Measurements from ENCODE around the gene CFAP221.

Gene CFAP221

DNA sequence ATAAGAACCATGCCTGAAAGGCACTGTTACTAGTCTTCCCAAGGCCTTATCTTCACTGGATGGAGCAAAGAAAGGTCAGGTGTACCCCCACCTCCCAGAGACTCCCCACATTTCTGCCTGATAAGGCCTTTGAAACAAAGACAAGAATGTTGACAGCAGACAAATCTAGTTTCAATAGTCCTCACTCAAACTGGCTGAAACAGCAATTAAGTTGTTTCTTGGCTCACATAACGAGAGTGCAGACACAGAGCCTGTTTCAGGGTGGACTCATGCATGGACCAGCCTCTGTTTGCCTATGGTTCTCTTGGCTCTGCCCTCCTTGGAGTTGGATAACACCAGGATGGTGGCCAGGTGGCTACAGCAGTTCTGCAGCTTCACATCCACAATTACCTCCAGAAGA, 7.5 kb upstream of the CFAP221 start:
- peaks cover 28% of the 10 kb centered on the region for H3K9me3 ChIP-seq (ENCODE audit: insufficient read depth, low read length)
- TF ChIP-seq YY1 (IDR thresholded peaks at IDR 0.05; ENCODE audit: insufficient read depth, insufficient read length) (no peak), SUZ12 (IDR thresholded peaks at IDR 0.05; ENCODE audit: extremely low read depth, insufficient read depth, insufficient read length) (no peak), ZNF274 (IDR thresholded peaks at IDR 0.05; ENCODE audit: low read depth, low read length) (no peak)
- no peak overlapping the region for H3K9ac ChIP-seq (ENCODE audit: insufficient read length, low read depth)
- no peaks in the 10 kb centered on the region for H3K27me3 ChIP-seq (ENCODE audit: insufficient read depth, insufficient read length)
- no peak overlapping the region for H3K4me3 ChIP-seq (ENCODE audit: insufficient read length, low read depth)
- H3K4me1 ChIP-seq (ENCODE audit: insufficient read depth, insufficient read length) = no peaks in the 10 kb centered on the region
- DNase-seq (ENCODE audit: low read depth, low spot score) = no peak
- no peaks in the 10 kb centered on the region for H3K36me3 ChIP-seq (ENCODE audit: insufficient read depth, insufficient read length, low read length)

DNA sequence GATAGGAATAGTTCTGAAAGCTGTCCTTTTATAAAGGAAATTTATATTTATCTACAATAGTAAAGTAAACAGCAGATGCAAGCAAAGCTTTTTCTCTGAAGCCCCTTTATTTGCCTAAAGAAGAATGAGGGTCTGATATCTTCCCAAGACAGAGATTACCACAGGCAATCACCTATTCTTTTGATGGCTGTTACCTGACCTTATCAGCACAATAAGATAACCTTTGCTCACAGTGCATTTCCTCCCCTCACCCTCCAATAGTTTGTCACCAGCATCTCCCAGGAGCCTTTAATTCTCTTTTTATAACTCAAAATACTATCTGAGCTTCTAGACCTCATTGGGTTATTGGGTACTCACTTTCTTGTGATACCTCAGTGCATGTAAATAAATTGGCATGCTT, 6.5 kb upstream of the CFAP221 start:
- H3K36me3 ChIP-seq (ENCODE audit: insufficient read depth, insufficient read length, low read length) = no peaks in the 10 kb centered on the region

DNA sequence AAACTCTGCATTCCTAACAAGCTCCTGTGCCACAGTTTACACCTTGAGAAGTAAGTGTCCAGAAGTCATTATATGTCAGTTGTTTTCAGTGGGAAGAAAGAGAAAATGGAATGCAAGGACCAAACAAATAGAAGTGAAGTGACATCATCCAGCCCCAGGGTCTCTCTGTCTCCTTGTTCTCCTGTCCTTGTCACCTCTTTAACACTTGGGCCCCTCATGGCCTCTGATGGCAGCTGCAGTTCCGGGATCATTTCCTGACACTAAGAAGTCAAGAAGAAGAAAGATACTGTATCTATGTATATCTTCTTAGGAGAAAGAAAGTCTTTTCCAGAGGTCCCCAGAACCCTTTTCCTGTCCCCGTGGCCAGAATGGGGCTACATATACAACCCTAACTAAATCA, 2.8 kb upstream of the CFAP221 start:
- TF ChIP-seq YY1 (IDR thresholded peaks at IDR 0.05; ENCODE audit: insufficient read depth, insufficient read length) (no peak), SUZ12 (IDR thresholded peaks at IDR 0.05; ENCODE audit: extremely low read depth, insufficient read depth, insufficient read length) (no peak), ZNF274 (IDR thresholded peaks at IDR 0.05; ENCODE audit: low read depth, low read length) (no peak)
- Histone ChIP-seq H3K4me3 (ENCODE audit: insufficient read length, low read depth) (no peak overlapping the region), H3K36me3 (ENCODE audit: insufficient read depth, insufficient read length, low read length) (no peaks in the 10 kb centered on the region), H3K9ac (ENCODE audit: insufficient read length, low read depth) (no peak overlapping the region), H3K4me1 (ENCODE audit: insufficient read depth, insufficient read length) (no peaks in the 10 kb centered on the region), H3K9me3 (ENCODE audit: insufficient read depth, low read length) (peaks cover 3% of the 10 kb centered on the region; the same call in 1 of the 2 replicates), H3K27me3 (ENCODE audit: insufficient read depth, insufficient read length) (peaks cover 8% of the 10 kb centered on the region)
- no peak for DNase-seq (ENCODE audit: low read depth, low spot score)

More for the DNA sequence above, 6.5 kb upstream of the CFAP221 start:
- no peak for DNase-seq (ENCODE audit: low read depth, low spot score)
- Histone ChIP-seq H3K27me3 (ENCODE audit: insufficient read depth, insufficient read length) (no peaks in the 10 kb centered on the region), H3K4me3 (ENCODE audit: insufficient read length, low read depth) (no peak overlapping the region), H3K9ac (ENCODE audit: insufficient read length, low read depth) (no peak overlapping the region), H3K4me1 (ENCODE audit: insufficient read depth, insufficient read length) (no peaks in the 10 kb centered on the region), H3K9me3 (ENCODE audit: insufficient read depth, low read length) (peaks cover 24% of the 10 kb centered on the region)
- TF ChIP-seq YY1 (IDR thresholded peaks at IDR 0.05; ENCODE audit: insufficient read depth, insufficient read length) = no peak
- no peak for TF ChIP-seq ZNF274 (IDR thresholded peaks at IDR 0.05; ENCODE audit: low read depth, low read length)
- no peak for TF ChIP-seq SUZ12 (IDR thresholded peaks at IDR 0.05; ENCODE audit: extremely low read depth, insufficient read depth, insufficient read length)

DNA sequence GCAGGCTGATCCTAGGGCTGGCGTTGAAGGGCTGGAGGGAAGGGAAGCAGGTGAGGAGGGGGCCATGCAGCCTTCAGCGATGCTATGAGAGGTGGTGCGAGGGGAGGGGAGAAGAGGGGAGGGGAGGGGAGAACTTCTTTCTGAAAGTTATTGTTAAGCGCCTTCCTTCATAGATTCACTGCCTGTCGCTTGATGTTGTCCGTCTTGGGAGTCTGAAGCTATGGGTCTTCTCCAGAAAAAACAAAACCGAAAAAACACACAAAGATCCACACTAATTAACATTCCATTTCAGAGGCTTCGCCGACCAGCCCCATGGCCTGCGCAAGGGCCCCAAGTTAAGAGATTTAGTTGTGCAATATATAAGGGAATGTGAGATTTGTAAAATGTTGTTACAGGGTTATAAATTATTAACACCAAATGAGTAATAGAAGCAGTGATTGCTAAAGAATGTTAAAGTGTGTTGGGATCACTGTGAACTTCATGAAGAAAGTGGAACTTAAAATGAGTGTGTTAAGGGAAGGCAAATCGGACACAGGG, 758 bp downstream of the CFAP221 start:
- no peaks in the 10 kb centered on the region for H3K4me1 ChIP-seq (ENCODE audit: insufficient read depth, insufficient read length)
- H3K9me3 ChIP-seq (ENCODE audit: insufficient read depth, low read length) = no peaks in the 10 kb centered on the region
- no peaks in the 10 kb centered on the region for H3K36me3 ChIP-seq (ENCODE audit: insufficient read depth, insufficient read length, low read length)
- peak overlapping the region; percentile 84 for H3K9ac ChIP-seq (ENCODE audit: insufficient read length, low read depth)
- peak overlapping the region; percentile 75 for H3K4me3 ChIP-seq (ENCODE audit: insufficient read length, low read depth)
- peaks cover 8% of the 10 kb centered on the region for H3K27me3 ChIP-seq (ENCODE audit: insufficient read depth, insufficient read length)
- no peak for TF ChIP-seq SUZ12 (IDR thresholded peaks at IDR 0.05; ENCODE audit: extremely low read depth, insufficient read depth, insufficient read length)
- TF ChIP-seq ZNF274 (IDR thresholded peaks at IDR 0.05; ENCODE audit: low read depth, low read length) = no peak
- TF ChIP-seq YY1 (IDR thresholded peaks at IDR 0.05; ENCODE audit: insufficient read depth, insufficient read length) = no peak
- no peak for DNase-seq (ENCODE audit: low read depth, low spot score)

DNA sequence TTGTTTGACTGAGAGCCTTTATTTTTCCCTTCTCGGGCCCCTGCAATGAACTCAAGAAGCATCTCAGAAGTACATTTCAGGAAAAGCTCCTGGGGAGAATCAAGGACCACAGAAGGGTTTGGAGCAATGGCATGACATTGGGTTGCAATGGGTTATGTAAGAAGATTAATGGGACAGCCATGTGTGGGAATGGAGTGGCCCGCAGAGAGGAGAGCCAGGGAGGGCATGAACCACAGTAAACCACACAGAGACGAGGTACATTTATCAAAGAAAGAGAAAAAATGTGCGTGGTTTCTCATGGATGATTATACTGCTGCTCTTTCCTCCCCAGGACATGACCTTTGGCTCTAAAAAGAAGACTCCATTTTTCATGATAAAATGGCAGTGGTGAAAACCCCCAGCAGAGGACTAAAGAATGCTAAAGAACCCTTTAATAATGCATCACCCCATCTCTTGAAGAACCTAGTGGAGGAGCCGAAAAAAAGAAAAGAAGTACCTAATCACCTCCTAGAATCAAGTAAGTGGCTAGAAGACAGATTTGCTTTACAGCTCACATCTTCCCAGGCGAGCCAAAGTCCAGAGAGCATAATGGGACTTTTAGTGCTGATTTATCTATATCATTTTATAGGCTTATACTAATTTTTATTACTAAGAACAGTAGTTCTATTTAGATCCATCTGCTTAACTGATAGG, 1.7 kb downstream of the CFAP221 start:
- no peaks in the 10 kb centered on the region for H3K4me1 ChIP-seq (ENCODE audit: insufficient read depth, insufficient read length)

DNA sequence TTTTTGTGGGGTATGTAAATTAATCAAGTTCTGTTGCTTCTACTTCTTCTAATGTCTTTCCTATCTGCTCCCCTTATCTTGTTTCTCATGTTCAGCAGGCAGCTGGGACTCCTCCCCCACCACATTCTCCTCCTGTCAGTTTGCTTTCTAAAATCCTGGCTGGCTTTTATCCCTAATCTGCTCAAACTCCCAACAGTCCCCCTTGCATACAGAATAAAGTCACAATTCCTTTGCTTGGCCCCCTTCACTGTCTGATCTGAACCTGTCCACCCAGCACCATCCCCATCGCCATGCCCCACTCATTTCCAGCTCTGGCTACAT, 2.2 kb downstream of the CFAP221 start:
- peaks cover 8% of the 10 kb centered on the region for H3K27me3 ChIP-seq (ENCODE audit: insufficient read depth, insufficient read length)
- no peak for DNase-seq (ENCODE audit: low read depth, low spot score)
- H3K9me3 ChIP-seq (ENCODE audit: insufficient read depth, low read length) = no peaks in the 10 kb centered on the region
- H3K36me3 ChIP-seq (ENCODE audit: insufficient read depth, insufficient read length, low read length) = no peaks in the 10 kb centered on the region
- H3K4me3 ChIP-seq (ENCODE audit: insufficient read length, low read depth) = no peak overlapping the region
- H3K9ac ChIP-seq (ENCODE audit: insufficient read length, low read depth) = no peak overlapping the region
- H3K4me1 ChIP-seq (ENCODE audit: insufficient read depth, insufficient read length) = no peaks in the 10 kb centered on the region
- TF ChIP-seq YY1 (IDR thresholded peaks at IDR 0.05; ENCODE audit: insufficient read depth, insufficient read length) = no peak

More for the DNA sequence above, 1.7 kb downstream of the CFAP221 start:
- no peak overlapping the region for H3K4me3 ChIP-seq (ENCODE audit: insufficient read length, low read depth)
- no peak for TF ChIP-seq ZNF274 (IDR thresholded peaks at IDR 0.05; ENCODE audit: low read depth, low read length)
- no peak for TF ChIP-seq SUZ12 (IDR thresholded peaks at IDR 0.05; ENCODE audit: extremely low read depth, insufficient read depth, insufficient read length)
- TF ChIP-seq YY1 (IDR thresholded peaks at IDR 0.05; ENCODE audit: insufficient read depth, insufficient read length) = no peak
- no peaks in the 10 kb centered on the region for H3K9me3 ChIP-seq (ENCODE audit: insufficient read depth, low read length)
- H3K36me3 ChIP-seq (ENCODE audit: insufficient read depth, insufficient read length, low read length) = no peaks in the 10 kb centered on the region
- no peak overlapping the region for H3K9ac ChIP-seq (ENCODE audit: insufficient read length, low read depth)
- peaks cover 8% of the 10 kb centered on the region for H3K27me3 ChIP-seq (ENCODE audit: insufficient read depth, insufficient read length)
- DNase-seq (ENCODE audit: low read depth, low spot score) = no peak

DNA sequence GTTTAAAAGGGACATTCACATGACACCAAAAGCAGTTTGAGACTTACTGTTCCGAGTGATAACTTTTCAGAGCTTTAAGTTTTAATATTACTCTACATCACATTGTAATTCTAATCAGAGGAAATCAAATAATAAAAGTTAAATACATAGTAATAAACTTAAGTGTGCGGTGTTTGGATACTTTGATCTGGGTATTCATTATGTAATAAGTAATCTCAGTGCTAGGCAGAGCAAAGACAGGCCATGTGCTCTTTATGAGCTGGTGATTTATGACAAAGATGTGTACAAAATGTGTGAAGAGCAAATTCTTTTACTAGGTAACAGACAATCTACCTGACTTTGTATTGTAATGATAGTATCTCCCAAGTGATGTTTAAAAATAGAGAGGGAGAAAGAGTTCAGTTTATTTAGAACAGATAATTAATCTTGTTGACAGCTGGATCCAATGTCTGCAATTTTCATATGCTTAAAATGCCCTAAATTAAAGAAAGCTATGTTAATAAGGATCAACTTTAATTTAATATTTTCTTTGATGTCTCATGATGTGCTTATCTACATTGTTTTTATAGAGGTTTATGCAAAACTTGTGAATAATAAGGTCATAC, 4.4 kb downstream of the CFAP221 start:
- H3K4me3 ChIP-seq (ENCODE audit: insufficient read length, low read depth) = no peak overlapping the region
- no peaks in the 10 kb centered on the region for H3K9me3 ChIP-seq (ENCODE audit: insufficient read depth, low read length)
- H3K27me3 ChIP-seq (ENCODE audit: insufficient read depth, insufficient read length) = peaks cover 8% of the 10 kb centered on the region
- no peak for DNase-seq (ENCODE audit: low read depth, low spot score)
- H3K36me3 ChIP-seq (ENCODE audit: insufficient read depth, insufficient read length, low read length) = no peaks in the 10 kb centered on the region
- TF ChIP-seq YY1 (IDR thresholded peaks at IDR 0.05; ENCODE audit: insufficient read depth, insufficient read length) = no peak
- no peak for TF ChIP-seq ZNF274 (IDR thresholded peaks at IDR 0.05; ENCODE audit: low read depth, low read length)
- TF ChIP-seq SUZ12 (IDR thresholded peaks at IDR 0.05; ENCODE audit: extremely low read depth, insufficient read depth, insufficient read length) = no peak
- H3K9ac ChIP-seq (ENCODE audit: insufficient read length, low read depth) = no peak overlapping the region
- no peaks in the 10 kb centered on the region for H3K4me1 ChIP-seq (ENCODE audit: insufficient read depth, insufficient read length)

All from NT2/D1 (cell line).